Measurements from ENCODE around the gene MLLT6. TPM values are rescaled to one million over a fixed set of nuclear protein-coding genes. Genes with fewer than 3 reads are reported as not detected.

MLLT6 gene
- total and polyA plus RNA-seq, 2 of the 4 experiments (the other 2 are of a cell fraction) = 7.2 to 21.2 TPM

- Histone ChIP-seq H3K4ac (ENCODE audit: low read depth, low read length) (no peak overlapping the region), H3K27me3 (ENCODE audit: control insufficient read depth, insufficient read depth, low read length) (peaks cover 49% of the 10 kb centered on the region), H2BK15ac (ENCODE audit: low read depth, low read length) (no peak overlapping the region), H2BK20ac (ENCODE audit: low read depth, low read length) (no peak overlapping the region), H3K4me2 (ENCODE audit: low read depth, low read length) (no peak overlapping the region), H2AK5ac (ENCODE audit: low read depth, low read length) (no peak overlapping the region), H3K36me3 (ENCODE audit: control insufficient read depth, insufficient read depth, low read length) (no peaks in the 10 kb centered on the region), H2AK9ac (replicated peaks; ENCODE audit: low read depth, low read length, poor library complexity) (no peak overlapping the region), H3K4me3 (ENCODE audit: insufficient read depth, low read depth, low read length) (no peak overlapping the region), H4K8ac (ENCODE audit: low read depth in 2 of 2, low read length in 2 of 2) (no peak overlapping the region), H2AFZ (replicated peaks; ENCODE audit: low read length, poor library complexity) (no peak overlapping the region), H4K20me1 (ENCODE audit: insufficient read depth, low read length) (no peaks in the 10 kb centered on the region), H3K27ac (ENCODE audit: insufficient read depth, low read length) (no peak overlapping the region), H4K5ac (ENCODE audit: low read depth, low read length) (no peak overlapping the region), H3K18ac (ENCODE audit: low read depth, low read length) (no peak overlapping the region), H3K56ac (ENCODE audit: extremely low read depth, insufficient read depth, low read length) (no peak overlapping the region), H3K79me1 (ENCODE audit: low read depth in 1 of 2, low read length in 2 of 2) (no peaks in the 10 kb centered on the region), H3K9me3 (ENCODE audit: control insufficient read depth, insufficient read depth, low read length) (no peaks in the 10 kb centered on the region), H3K14ac (replicated peaks; ENCODE audit: low read depth, low read length) (no peak overlapping the region), H2BK120ac (ENCODE audit: low read depth, low read length) (no peak overlapping the region), H2BK5ac (ENCODE audit: low read depth, low read length, poor library complexity, severe bottlenecking) (no peak overlapping the region), H3K9me1 (ENCODE audit: insufficient read depth, low read length) (no peaks in the 10 kb centered on the region; the same call in 1 of the 2 replicates), H3K4me1 (ENCODE audit: control insufficient read depth, insufficient read depth, low read length) (no peaks in the 10 kb centered on the region), H4K91ac (ENCODE audit: insufficient read depth, low read depth, low read length) (no peak overlapping the region), H3K9ac (ENCODE audit: low read depth, low read length) (no peak overlapping the region), H3K23ac (ENCODE audit: low read depth, low read length) (no peak overlapping the region)
- WGBS, 2 experiments (ENCODE audit: extremely low coverage in 2 of 2, insufficient read length in 1 of 2) = no CpG with 5 or more reads among the region's 7 CpGs
- CTCF ChIA-PET = no interaction called here
- in situ Hi-C loops (cut with MboI; ENCODE audit: low sequenced_read_pairs) (no loop called here), dilution Hi-C loops (cut with HindIII; ENCODE audit: low sequenced_read_pairs, unreplicated experiment) (no loop called here), intact Hi-C loops (cut with micrococcal nuclease) (no loop called here)
- POLR2A ChIA-PET (ENCODE audit: unreplicated experiment) = no interaction called here
- DNase-seq (no peak), ATAC-seq (ENCODE audit: low read depth) (no peak)
- no TSS peak for BruUV-seq (replicated peaks)
- TF ChIP-seq MAZ (IDR thresholded peaks at IDR 0.05; ENCODE audit: borderline replicate concordance, low read depth, low read length) (no peak), ELK1 (IDR thresholded peaks at IDR 0.05; ENCODE audit: borderline replicate concordance, low read depth, low read length) (no peak), CHD1 (IDR thresholded peaks at IDR 0.05; ENCODE audit: low read depth, low read length) (no peak), CTCF (conservative IDR thresholded peaks at IDR 0.05; ENCODE audit: low read depth, low read length) (no peak), USF2 (IDR thresholded peaks at IDR 0.05; ENCODE audit: low read depth, low read length) (no peak), RCOR1 (IDR thresholded peaks at IDR 0.05; ENCODE audit: insufficient replicate concordance, low read length) (no peak), FOS (IDR thresholded peaks at IDR 0.05; ENCODE audit: low read depth, low read length) (no peak)
Measured at GRCh38 chr17:38659415-38659814, 45.7 kb upstream of the MLLT6 start.
